GM12865 (cell line): Measurements from ENCODE around the gene GPR65.

ENCODE experiments used
- DNase-seq: peaks from one replicate; pipeline ENCODE4 v3.0.0; 2010; ENCODE audit warnings: low read depth
- H3K4me3 ChIP-seq: 2 replicates; pipeline ENCODE4 v1.5.1; 2011; ENCODE audit warnings: mild to moderate bottlenecking, low read depth, low read length, control low read depth
- TF ChIP-seq, protein P1 (sequence below): IDR thresholded peaks from 2 replicates; pipeline ENCODE4 v1.5.1; 2011; ENCODE audit warnings: low read length, control low read depth, low read depth, inconsistent platforms; ENCODE audit not compliant: insufficient read depth; ENCODE audit errors: missing control alignments

GPR65 gene

DNA sequence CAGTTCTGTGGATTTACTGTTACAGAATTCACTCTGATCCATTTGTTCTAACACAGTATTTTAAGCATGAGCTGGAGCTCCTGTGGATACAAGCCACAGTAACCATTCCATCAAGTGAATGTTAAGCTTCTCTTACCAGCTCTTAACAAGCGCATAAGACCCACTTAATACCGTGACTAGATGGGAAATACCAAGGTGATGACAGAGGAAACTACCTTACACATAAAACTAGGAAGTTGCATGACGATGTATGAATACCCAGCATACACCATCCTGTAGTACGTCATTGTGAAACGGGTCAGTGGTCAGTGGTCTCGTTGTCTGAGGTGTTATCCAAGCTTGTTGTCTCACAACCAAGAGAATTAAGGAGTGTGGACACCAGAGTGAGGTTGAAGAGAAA, 10.0 kb upstream of the GPR65 start:
- DNase-seq = peak; percentile 83
- H3K4me3 ChIP-seq = no peak overlapping the region
- TF ChIP-seq, protein P1, sequence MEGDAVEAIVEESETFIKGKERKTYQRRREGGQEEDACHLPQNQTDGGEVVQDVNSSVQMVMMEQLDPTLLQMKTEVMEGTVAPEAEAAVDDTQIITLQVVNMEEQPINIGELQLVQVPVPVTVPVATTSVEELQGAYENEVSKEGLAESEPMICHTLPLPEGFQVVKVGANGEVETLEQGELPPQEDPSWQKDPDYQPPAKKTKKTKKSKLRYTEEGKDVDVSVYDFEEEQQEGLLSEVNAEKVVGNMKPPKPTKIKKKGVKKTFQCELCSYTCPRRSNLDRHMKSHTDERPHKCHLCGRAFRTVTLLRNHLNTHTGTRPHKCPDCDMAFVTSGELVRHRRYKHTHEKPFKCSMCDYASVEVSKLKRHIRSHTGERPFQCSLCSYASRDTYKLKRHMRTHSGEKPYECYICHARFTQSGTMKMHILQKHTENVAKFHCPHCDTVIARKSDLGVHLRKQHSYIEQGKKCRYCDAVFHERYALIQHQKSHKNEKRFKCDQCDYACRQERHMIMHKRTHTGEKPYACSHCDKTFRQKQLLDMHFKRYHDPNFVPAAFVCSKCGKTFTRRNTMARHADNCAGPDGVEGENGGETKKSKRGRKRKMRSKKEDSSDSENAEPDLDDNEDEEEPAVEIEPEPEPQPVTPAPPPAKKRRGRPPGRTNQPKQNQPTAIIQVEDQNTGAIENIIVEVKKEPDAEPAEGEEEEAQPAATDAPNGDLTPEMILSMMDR = no peak

GRCh38 chr14:87995500-87996290, 9.2 kb upstream of the GPR65 start:
- peak; percentile 13 for DNase-seq
- TF ChIP-seq, protein P1 = no peak
- H3K4me3 ChIP-seq = no peak overlapping the region

DNA sequence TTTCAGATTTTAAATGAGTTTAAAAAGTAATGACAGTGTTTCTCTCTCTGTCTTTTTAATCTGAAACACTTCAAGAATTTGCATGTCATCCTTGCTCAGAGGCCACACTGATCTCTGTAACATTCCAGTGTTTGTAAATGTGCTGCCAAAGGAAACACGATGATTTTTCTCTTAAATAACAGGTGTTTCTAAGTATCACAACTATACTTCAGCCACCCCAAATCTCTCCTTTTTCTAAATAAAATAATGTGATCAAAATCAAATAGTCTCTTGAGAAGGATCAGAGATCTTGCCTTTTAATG, 8.7 kb upstream of the GPR65 start:
- no peak overlapping the region for H3K4me3 ChIP-seq
- TF ChIP-seq, protein P1 = no peak
- DNase-seq = no peak

DNA sequence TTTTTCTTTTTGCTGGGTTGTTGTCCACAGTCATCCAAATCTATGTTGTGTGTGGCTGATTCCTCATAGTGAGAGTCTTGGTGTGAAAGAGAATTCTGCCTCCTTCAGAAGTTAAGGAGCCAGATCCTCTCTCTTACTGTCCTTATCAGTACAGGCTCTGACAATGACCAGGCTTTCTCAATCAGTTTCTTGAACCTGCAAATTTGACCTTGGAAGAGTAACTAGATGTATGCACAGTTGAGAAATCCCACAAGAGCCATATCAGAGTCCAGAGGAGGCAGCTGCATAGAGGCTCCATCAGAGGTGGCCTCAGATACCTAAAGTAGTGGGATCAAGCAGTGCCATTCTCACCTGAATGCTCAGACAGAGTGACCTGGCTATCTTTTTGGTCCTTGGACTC, 6.5 kb upstream of the GPR65 start:
- no peak overlapping the region for H3K4me3 ChIP-seq
- TF ChIP-seq, protein P1 = no peak
- DNase-seq = peak; percentile 13

- no peak overlapping the region for H3K4me3 ChIP-seq
- no peak for DNase-seq
- TF ChIP-seq, protein P1 = no peak
Observed at GRCh38 chr14:87999277-87999676, 5.7 kb upstream of the GPR65 start.

DNA sequence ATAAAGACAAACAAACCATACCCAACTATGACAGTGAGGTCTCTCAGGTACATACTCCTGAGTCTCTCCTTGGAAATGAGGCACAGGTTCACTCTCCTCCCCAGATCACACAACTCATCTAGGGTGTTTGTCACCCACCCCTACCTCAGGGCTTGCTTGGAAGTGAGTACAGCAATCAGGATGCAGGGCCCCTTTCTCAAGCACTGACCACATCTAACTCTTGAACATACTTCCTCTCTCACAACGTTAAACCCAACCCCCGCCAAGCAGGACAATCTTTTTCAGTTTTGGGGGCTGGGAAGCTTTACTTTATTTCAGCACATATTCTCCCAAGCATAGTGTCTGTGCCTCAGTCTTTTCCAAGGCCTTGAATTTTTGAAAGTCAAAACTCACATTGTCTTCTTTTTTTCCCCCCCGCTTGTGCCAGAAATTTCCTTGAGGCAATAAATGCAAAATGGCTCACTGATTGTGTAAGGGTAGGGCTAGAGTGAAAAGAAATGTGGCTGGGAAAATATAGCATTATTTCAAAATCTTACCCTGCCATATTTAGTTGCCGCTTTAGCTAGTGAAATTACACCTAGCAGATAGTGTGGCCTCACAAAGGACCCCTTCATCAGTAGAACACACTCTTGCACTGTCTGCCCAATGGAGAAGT, 2.4 kb upstream of the GPR65 start:
- DNase-seq = peak; percentile 48
- H3K4me3 ChIP-seq = no peak overlapping the region
- TF ChIP-seq, protein P1 = no peak
